GM23338 (cell line): ENCODE results near the gene TBC1D2B. TPM values are rescaled to one million over a fixed set of nuclear protein-coding genes. Genes with fewer than 3 reads are reported as not detected.

Experiments used
- ATAC-seq: fragments of 200-7000 bp; cut with Tn5 transposase; 3 replicates; pipeline ENCODE4 v1.9.1; 2020
- DNase-seq: peaks from one replicate; pipeline ENCODE4 v3.0.0-alpha.2; 2015; ENCODE audit warnings: low spot score
- H2AFZ ChIP-seq: fragments of 200-600 bp; sonication (generic); 2 replicates; pipeline ENCODE4 v1.8.0; 2016; ENCODE audit warnings: antibody characterized with exemption, mild to moderate bottlenecking, moderate library complexity
- H3F3A ChIP-seq: fragments of 200-600 bp; sonication (generic); replicated peaks from 2 replicates; pipeline ENCODE4 v1.8.0; 2017; ENCODE audit warnings: antibody characterized with exemption, mixed run types, low read depth
- H3K27ac ChIP-seq: fragments of 200-600 bp; sonication (generic); 2 replicates; pipeline ENCODE4 v1.6.1; 2016; ENCODE audit warnings: low read depth
- H3K27me3 ChIP-seq: fragments of 200-600 bp; sonication (generic); 2 replicates; pipeline ENCODE4 v1.8.0; 2016; ENCODE audit warnings: mild to moderate bottlenecking, mixed run types, moderate library complexity; ENCODE audit not compliant: insufficient read depth
- H3K36me3 ChIP-seq: fragments of 200-600 bp; sonication (generic); 2 replicates; pipeline ENCODE4 v1.8.0; 2016; ENCODE audit warnings: mild to moderate bottlenecking; ENCODE audit not compliant: insufficient read depth
- H3K4me1 ChIP-seq: fragments of 200-600 bp; sonication (generic); 2 replicates; pipeline ENCODE4 v1.8.0; 2016; ENCODE audit warnings: mild to moderate bottlenecking, moderate library complexity; ENCODE audit not compliant: insufficient read depth
- H3K4me2 ChIP-seq: fragments of 200-600 bp; sonication (generic); 2 replicates; pipeline ENCODE4 v1.7.1; 2017; ENCODE audit warnings: mixed run types
- H3K4me3 ChIP-seq: fragments of 200-600 bp; sonication (generic); 2 replicates; pipeline ENCODE4 v1.6.1; 2016; ENCODE audit warnings: mixed run types
- H3K79me2 ChIP-seq: fragments of 200-600 bp; sonication (generic); replicated peaks from 2 replicates; pipeline ENCODE4 v1.8.0; 2017; ENCODE audit warnings: mild to moderate bottlenecking; ENCODE audit not compliant: insufficient read depth
- H3K9me2 ChIP-seq: fragments of 200-600 bp; sonication (generic); 2 replicates; pipeline ENCODE4 v1.8.0; 2017; ENCODE audit not compliant: insufficient read depth
- H4K20me1 ChIP-seq: fragments of 200-600 bp; sonication (generic); replicated peaks from 2 replicates; pipeline ENCODE4 v1.8.0; 2017; ENCODE audit warnings: mild to moderate bottlenecking; ENCODE audit not compliant: insufficient read depth
- H3K27ac Mint-ChIP-seq: 2 replicates; pipeline ENCODE4 v1.8.0; 2020; ENCODE audit warnings: inconsistent platforms, mild to moderate bottlenecking, moderate library complexity, mixed read lengths
- H3K27me3 Mint-ChIP-seq: 3 replicates; pipeline ENCODE4 v1.8.0; 2022; ENCODE audit warnings: low read depth, mild to moderate bottlenecking, moderate library complexity, mixed read lengths, inconsistent platforms; ENCODE audit not compliant: insufficient read depth, poor library complexity
- H3K36me3 Mint-ChIP-seq: 3 replicates; pipeline ENCODE4 v1.8.0; 2021; ENCODE audit warnings: low read depth, mild to moderate bottlenecking, inconsistent platforms, moderate library complexity, mixed read lengths
- H3K4me1 Mint-ChIP-seq: 3 replicates; pipeline ENCODE4 v1.8.0; 2020; ENCODE audit warnings: mild to moderate bottlenecking, inconsistent platforms, mixed read lengths
- H3K4me3 Mint-ChIP-seq: 3 replicates; pipeline ENCODE4 v1.8.0; 2021; ENCODE audit warnings: moderate library complexity, mild to moderate bottlenecking, inconsistent platforms, mixed read lengths
- H3K9me3 Mint-ChIP-seq: 3 replicates; pipeline ENCODE4 v1.8.0; 2020; ENCODE audit warnings: moderate library complexity, mild to moderate bottlenecking, inconsistent platforms, mixed read lengths
- ETS1 ChIP-seq: IDR thresholded peaks from 2 replicates; pipeline ENCODE4 v1.6.1; 2016; ENCODE audit warnings: antibody characterized with exemption
- EZH2phosphoT487 ChIP-seq: fragments of 200-600 bp; sonication (generic); IDR thresholded peaks from one replicate; pipeline ENCODE4 v1.8.1; 2018; ENCODE audit warnings: antibody characterized with exemption; ENCODE audit not compliant: unreplicated experiment
- JUNB ChIP-seq: IDR thresholded peaks from one replicate; pipeline ENCODE4 v1.6.1; 2016; ENCODE audit warnings: antibody characterized with exemption; ENCODE audit not compliant: unreplicated experiment
- NANOG ChIP-seq: IDR thresholded peaks from 2 replicates; pipeline ENCODE4 v1.6.1; 2016; ENCODE audit warnings: antibody characterized with exemption, borderline replicate concordance
- POLR2AphosphoS5 ChIP-seq: IDR thresholded peaks from 2 replicates; pipeline ENCODE4 v1.6.1; 2016; ENCODE audit warnings: antibody characterized with exemption, low read depth
- STAT1 ChIP-seq: IDR thresholded peaks from one replicate; pipeline ENCODE4 v1.6.1; 2016; ENCODE audit warnings: antibody characterized with exemption; ENCODE audit not compliant: unreplicated experiment
- ZNF331 ChIP-seq: fragments of 250-450 bp; sonication (Bioruptor Pico); IDR thresholded peaks from 2 replicates; pipeline ENCODE4 v1.5.0; 2020; ENCODE audit warnings: low read depth, mild to moderate bottlenecking, moderate library complexity
- polyA plus RNA-seq: library from polyadenylated mRNA; unstranded; fragments of >200 nt; fragmentation: Nextera tagmentation; extraction: Ambion mirVana; gene quantifications from 2 replicates; pipeline ENCODE4 v1.2.1, GENCODE V29; 2016
- total RNA-seq: library from RNA; depleted of rRNA; stranded (reverse); fragments of >200 nt; shearing (Covaris generic); gene quantifications from 2 replicates; pipeline ENCODE4 v1.2.3, GENCODE V29; 2014
- TF ChIP-seq, protein P1 (sequence below): fragments of 250-450 bp; sonication (Bioruptor Pico); IDR thresholded peaks from 2 replicates; pipeline ENCODE4 v1.5.0; 2020; ENCODE audit warnings: mild to moderate bottlenecking, moderate library complexity

The TBC1D2B gene
- total and polyA plus RNA-seq, 2 experiments from 2014 or later: 3.6 to 17.8 TPM

- Histone ChIP-seq H3K4me1 (0 out of 2 replicates have a peak, but pooled peaks cover 6% of the 10 kb centered on the region), H3F3A (no peaks in the 10 kb centered on the region), H3K79me2 (no peaks in the 10 kb centered on the region), H3K4me2 (no peak overlapping the region), H3K27ac (no peak overlapping the region), H4K20me1 (no peaks in the 10 kb centered on the region), H3K4me3 (no peak overlapping the region), H2AFZ (no peak overlapping the region), H3K36me3 (peaks cover 4% of the 10 kb centered on the region; the same call in 1 of the 2 replicates), H3K9me2 (no peaks in the 10 kb centered on the region), H3K27me3 (no peaks in the 10 kb centered on the region)
- no peak for ATAC-seq
- no peak for DNase-seq
- peaks cover 12% of the 10 kb centered on the region for H3K36me3 Mint-ChIP-seq
- H3K27me3 Mint-ChIP-seq: peaks cover 5% of the 10 kb centered on the region
- H3K9me3 Mint-ChIP-seq: no peaks in the 10 kb centered on the region
- peaks cover 15% of the 10 kb centered on the region for H3K4me1 Mint-ChIP-seq
- no peak overlapping the region for H3K4me3 Mint-ChIP-seq
- TF ChIP-seq ETS1: no peak
- no peak for TF ChIP-seq EZH2phosphoT487
- no peak for TF ChIP-seq ZNF331 (CRISPR knock-in tag)
- no peak for TF ChIP-seq POLR2AphosphoS5
- no peak for TF ChIP-seq NANOG
- TF ChIP-seq STAT1: no peak
- TF ChIP-seq JUNB: no peak
- TF ChIP-seq, protein P1, sequence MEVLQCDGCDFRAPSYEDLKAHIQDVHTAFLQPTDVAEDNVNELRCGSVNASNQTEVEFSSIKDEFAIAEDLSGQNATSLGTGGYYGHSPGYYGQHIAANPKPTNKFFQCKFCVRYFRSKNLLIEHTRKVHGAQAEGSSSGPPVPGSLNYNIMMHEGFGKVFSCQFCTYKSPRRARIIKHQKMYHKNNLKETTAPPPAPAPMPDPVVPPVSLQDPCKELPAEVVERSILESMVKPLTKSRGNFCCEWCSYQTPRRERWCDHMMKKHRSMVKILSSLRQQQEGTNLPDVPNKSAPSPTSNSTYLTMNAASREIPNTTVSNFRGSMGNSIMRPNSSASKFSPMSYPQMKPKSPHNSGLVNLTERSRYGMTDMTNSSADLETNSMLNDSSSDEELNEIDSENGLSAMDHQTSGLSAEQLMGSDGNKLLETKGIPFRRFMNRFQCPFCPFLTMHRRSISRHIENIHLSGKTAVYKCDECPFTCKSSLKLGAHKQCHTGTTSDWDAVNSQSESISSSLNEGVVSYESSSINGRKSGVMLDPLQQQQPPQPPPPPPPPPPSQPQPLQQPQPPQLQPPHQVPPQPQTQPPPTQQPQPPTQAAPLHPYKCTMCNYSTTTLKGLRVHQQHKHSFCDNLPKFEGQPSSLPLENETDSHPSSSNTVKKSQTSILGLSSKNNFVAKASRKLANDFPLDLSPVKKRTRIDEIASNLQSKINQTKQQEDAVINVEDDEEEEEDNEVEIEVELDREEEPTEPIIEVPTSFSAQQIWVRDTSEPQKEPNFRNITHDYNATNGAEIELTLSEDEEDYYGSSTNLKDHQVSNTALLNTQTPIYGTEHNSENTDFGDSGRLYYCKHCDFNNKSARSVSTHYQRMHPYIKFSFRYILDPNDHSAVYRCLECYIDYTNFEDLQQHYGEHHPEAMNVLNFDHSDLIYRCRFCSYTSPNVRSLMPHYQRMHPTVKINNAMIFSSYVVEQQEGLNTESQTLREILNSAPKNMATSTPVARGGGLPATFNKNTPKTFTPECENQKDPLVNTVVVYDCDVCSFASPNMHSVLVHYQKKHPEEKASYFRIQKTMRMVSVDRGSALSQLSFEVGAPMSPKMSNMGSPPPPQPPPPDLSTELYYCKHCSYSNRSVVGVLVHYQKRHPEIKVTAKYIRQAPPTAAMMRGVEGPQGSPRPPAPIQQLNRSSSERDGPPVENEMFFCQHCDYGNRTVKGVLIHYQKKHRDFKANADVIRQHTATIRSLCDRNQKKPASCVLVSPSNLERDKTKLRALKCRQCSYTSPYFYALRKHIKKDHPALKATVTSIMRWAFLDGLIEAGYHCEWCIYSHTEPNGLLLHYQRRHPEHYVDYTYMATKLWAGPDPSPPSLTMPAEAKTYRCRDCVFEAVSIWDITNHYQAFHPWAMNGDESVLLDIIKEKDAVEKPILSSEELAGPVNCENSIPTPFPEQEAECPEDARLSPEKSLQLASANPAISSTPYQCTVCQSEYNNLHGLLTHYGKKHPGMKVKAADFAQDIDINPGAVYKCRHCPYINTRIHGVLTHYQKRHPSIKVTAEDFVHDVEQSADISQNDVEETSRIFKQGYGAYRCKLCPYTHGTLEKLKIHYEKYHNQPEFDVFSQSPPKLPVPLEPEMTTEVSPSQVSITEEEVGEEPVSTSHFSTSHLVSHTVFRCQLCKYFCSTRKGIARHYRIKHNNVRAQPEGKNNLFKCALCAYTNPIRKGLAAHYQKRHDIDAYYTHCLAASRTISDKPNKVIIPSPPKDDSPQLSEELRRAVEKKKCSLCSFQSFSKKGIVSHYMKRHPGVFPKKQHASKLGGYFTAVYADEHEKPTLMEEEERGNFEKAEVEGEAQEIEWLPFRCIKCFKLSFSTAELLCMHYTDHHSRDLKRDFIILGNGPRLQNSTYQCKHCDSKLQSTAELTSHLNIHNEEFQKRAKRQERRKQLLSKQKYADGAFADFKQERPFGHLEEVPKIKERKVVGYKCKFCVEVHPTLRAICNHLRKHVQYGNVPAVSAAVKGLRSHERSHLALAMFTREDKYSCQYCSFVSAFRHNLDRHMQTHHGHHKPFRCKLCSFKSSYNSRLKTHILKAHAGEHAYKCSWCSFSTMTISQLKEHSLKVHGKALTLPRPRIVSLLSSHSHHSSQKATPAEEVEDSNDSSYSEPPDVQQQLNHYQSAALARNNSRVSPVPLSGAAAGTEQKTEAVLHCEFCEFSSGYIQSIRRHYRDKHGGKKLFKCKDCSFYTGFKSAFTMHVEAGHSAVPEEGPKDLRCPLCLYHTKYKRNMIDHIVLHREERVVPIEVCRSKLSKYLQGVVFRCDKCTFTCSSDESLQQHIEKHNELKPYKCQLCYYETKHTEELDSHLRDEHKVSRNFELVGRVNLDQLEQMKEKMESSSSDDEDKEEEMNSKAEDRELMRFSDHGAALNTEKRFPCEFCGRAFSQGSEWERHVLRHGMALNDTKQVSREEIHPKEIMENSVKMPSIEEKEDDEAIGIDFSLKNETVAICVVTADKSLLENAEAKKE (CRISPR knock-in tag): no peak
- H3K27ac Mint-ChIP-seq: no peak overlapping the region
These were observed 72.4 kb downstream of the TBC1D2B start for GRCh38 chr15:78004919-78005634.
